ENCODE measurements around the gene MIB1.
"Not testable (repeated sequence)": the region's sequence is repeated elsewhere in the genome, so short reads cannot be mapped to it uniquely, and the experiment has no call there.

The MIB1 gene

DNA sequence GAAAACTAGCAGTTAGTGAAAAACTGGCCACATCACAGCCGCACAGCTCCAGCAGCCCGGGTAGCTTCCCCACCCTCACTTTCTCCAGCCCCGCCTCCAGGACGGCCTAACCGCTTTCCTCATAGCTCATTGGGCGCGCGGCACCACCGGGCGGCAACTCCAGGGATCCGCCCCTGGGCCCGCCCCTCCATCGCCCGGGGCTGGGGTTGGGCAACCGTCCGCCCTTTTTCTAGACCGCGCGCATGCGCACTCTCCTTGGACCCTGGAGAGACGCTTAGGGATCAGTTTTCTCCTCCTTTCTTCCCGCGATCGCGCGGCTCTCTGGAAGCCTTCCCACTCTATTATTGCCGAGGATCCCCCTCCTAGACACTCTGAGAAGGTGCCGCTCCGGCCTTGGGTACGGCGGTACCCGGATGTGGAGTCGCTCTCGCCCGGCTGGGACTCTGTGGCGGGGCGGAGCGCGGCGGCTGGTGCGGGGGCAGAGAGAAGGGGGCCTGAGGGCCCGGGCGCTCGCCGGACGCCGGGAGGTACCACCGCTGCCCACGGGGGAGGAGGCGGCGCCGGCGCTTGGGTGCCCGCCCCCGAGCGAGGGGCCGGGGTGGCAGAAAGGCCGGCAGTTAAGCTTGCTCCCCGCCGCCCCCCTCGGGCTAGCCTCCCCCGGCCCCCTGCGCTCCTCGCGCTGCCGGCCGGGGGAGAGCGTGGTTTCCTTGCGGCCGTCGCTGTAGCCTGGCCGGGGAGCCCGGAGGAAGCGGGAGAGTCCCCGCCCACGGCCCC lies at the start of gene MIB1:
MIB1 (plus strand) TSS at position 255 of the 774 bp plus-strand sequence. CDS start 792 bp downstream, outside the sequence.
- peak; percentile 97 to 99 for DNase-seq (ENCODE audit: low read depth in 2 of 2)

DNA sequence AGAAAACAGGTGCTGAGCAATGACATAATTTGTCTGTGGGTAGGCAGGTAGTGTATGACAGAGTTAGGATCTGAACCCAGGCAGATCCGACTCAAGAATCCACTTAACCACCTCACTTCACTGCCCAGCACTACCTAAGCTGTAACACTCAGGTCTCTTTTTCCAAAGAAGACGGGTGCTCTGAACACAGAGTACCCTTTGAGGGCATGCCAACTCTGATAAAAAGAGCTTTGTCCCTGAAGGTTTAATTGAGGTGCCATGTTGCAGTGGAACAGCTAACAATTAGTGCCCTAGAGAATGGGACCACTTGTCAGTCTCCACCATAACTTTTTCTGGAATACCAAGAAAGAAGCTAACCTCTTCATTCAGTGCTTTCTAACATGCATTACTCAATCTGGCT lies 47.3 kb upstream of the MIB1 start:
- no peak for DNase-seq (ENCODE audit: low read depth in 2 of 2)

DNA sequence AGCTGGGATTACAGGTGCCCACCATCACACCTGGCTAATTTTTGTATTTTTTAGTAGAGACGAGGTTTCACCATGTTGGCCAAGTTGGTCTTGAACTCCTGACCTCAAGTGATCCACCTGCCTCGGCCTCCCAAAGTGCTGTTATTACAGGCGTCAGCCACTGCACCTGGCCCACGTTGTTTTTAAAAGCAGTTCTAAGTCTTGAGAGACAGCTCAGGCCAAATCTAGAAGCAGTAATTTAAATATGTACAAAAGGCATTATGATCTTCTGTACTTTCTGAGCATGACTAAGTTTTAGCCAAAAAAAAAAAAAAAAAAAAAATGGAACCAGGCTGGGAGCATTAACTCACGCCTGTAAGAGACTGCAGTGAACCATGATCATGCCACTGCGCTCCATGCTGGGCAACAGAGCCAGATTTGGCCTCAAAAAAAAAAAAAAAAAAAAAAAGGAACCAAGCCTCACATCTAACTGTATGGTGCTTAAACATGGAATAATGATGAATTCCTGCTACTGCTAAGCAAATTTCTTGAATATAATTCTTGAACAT lies 40.0 kb upstream of the MIB1 start:
- DNase-seq (ENCODE audit: low read depth in 2 of 2), result no peak

DNA sequence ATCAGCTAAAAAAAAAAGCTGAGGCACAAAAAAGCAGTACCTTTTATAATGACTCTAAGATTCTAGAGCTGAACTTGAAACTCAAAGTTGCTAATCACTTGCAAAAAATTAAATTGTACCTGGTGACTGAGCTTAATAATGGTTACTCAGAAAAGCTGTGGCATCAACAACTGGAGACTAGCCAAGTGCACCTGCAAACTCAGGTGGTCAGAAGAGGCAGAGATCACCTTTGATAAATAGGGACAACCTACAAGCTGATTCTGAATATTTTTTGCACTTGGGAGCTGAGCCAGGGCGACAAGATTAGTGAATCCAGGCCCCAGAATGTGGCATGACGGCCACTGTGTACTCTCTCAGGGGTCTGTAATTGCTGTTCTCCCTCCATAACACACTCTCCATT lies 39.0 kb upstream of the MIB1 start:
- no peak for DNase-seq (ENCODE audit: low read depth in 2 of 2)

DNA sequence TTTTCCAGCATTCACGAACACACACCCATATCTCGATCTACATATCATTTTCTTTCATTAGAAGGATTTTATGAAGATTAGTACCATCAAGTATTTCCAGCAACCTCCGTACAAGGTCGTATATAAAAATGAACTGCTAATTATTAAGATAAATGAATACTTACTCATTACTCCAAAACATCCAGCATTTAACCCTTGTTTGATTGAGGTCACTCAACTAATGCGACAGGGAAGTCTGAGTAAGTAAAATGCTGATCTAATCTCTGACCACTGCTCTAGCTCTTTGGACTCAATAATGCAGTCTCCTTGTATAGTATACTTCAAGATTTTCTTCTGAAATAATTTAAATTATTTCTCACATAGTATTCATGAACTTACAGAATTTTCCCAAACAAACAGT lies 38.0 kb upstream of the MIB1 start:
- DNase-seq (ENCODE audit: low read depth in 2 of 2), result no peak

DNA sequence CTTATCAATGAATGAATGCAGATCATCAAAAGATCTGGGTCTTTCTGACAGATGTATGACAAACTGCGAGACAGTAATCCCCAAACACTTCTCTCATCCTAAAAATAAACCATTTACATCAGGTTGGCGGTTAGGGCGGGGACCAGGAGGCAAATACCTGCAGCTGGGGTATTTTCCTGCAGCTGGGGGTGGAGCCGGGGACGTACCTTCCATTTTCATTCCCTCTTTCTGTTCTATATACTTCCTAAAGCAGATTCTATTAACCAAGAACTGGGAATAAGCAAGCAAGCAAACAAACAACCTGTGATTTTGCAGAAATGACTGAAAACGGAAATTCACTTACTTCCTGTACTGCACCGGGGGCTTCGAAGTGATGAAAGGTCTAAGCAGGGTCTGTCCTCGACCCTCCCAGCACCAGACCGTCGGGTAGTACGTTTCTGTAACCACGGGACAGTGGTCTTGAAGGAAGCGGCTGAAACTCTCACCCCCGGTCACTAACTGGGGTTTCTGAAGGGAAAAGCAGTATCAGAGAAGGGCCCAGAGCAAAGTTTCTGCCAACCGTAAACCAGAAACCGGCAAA lies 37.3 kb upstream of the MIB1 start:
- DNase-seq (ENCODE audit: low read depth in 2 of 2), result no peak

DNA sequence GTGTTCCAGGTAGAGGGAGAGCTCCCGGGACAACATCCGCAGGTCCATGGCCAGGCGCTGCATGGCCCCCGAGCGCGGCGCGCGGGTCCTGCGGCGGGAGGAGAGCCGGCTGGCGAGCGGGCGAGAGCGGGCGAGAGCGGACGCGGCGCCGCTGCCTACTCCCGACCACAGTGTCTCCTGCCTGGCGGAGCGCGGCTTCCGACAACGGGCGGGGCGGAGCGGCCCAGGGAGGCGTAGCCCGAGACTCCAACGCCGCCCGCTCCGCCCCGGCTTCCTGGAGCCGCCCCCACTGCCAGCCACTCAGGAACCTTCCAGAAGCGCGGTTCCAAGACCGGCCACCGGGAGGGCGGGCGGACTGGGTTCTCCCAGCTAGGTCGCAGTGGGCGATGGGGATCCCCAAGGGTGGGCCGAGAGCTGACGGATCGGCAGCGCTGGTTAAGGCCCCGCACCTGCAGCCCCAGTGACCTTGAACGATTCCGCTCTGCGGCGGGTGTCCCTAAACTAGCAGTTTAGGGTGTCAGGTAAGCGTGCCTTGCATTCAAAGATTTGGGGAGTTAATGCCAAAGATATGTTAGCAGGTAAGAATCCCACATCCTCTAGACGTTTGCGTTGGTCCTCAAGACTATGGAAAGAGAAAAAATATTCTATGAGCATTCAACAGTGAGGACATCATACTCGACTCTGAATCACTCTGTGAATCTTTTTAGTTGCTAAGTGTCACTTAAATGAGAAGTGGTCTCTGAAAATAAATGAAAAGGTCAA lies 35.8 kb upstream of the MIB1 start, which contains the start of gene ABHD3:
ABHD3 (minus strand) TSS at position 172 of the 762 bp plus-strand sequence; CDS start at position 63, 109 bp downstream.
- peak; percentile 80 to 81 for DNase-seq (ENCODE audit: low read depth in 2 of 2)

DNA sequence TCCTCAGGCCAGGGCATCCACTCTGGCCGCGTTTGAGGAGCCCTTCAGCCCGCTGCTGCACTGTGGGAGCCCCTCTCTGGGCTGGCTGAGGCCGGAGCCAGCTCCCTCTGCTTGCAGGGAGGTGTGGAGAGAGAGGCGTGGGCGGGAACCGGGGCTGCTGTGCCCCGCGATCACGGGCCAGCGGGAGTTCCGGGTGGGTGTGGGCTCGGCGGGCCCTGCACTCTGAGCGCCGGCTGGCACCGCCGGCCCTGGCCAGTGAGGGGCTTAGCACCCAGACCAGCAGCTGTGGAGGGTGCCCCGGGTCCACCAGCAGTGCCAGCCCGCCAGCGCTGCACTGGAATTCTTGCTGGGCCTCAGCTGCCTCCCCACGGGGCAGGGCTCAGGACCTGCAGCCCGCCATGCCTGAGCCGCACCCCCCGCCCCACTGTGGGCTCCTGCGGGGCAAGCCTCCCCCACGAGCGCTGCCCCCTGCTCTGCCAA lies 34.2 kb upstream of the MIB1 start:
- DNase-seq (ENCODE audit: low read depth in 2 of 2), result no peak

DNA sequence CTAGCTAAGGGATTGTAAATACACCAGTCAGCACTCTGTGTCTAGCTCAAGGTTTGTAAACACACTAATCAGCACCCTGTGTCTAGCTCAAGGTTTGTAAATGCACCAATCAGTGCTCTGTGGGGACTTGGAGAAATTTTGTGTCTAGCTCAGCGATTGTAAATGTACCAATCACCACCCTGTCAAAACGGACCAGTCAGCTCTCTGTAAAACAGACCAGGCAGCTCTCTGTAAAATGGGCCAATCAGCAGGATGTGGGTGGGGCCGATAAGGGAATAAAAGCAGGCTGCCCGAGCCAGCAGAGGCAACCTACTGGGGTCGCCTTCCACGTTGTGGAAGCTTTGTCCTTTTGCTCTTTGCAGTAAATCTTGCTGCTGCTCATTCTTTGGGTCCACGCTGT lies 33.5 kb upstream of the MIB1 start:
- DNase-seq (ENCODE audit: low read depth in 2 of 2), result not testable (repeated sequence)

DNA sequence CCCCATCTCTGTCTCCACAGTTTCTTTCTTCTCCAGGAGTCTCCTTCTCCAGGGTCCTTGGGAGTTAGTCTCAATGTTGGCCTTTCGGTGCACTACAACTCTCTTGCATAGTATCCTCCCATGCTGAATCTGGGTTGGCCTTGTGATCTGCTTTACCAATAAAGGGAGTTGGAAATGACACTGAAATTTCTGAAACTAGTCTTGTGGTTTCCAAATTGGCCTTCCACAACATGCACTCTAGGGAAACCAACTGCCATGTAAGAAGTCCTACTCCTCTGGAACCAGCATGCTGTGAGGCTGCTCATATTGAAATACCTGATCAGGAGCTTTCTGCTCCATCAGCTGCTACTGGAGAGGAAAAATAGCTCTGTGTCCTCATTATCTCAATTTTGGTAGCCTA lies 26.1 kb upstream of the MIB1 start:
- DNase-seq (ENCODE audit: low read depth in 2 of 2), result no peak

DNA sequence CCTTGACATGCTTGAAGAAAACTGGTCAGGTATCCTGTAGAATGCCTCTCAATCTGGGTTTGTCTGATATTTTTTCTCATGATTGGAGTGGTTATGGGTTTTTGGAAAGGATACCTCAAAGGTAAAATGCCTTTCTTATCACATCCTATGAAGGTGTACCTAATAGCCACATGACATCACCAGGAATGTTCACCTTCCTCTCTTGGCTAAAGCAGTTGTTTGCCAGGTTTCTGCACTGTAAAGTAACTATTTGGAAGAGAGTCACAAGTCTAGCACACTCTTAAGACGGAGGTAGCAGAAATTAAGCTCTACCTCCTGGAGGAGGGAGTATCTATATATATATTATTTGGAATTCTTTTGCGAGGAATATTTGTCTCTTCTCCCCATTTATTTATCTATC lies 17.9 kb upstream of the MIB1 start:
- DNase-seq (ENCODE audit: low read depth in 2 of 2), result no peak

DNA sequence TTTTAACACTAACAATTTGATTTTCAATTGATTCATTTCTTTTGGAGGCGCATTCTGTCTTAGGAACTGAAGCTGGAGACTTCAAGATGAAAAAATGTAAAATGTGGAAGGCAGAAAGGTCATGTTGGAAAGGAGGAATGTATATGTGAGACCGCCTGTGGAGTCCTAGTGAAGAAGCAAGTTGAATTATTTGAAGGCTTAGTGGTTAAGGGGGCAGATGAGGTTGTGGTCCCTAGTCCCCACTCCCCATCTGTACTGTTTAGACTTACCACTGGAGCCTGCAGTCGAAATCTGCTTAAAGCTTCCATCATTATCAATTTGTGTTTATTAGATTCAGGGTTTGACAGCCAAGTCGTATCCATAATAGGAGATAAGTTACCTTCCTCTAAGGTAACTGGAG lies 15.4 kb upstream of the MIB1 start:
- DNase-seq (ENCODE audit: low read depth in 2 of 2), result no peak

DNA sequence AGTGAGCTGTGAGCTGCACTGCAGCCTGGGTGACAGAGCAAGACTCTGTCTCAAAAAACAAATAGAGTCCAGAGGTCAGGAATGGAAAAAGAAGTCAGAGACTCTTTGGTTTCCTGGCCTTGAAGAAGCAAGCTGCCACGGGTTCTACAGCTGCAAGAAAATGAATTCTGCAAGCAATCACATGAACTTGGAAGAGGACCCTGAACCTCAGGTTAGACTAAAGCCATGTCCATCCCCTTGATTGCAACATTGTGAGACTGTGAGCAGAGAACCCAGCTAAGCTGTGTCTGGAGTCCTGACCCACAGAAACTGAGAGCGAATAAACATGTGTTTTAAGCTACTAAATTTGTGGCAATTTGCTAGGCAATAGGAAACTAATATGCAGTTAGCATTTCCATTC lies 12.9 kb upstream of the MIB1 start:
- DNase-seq (ENCODE audit: low read depth in 2 of 2), result no peak

DNA sequence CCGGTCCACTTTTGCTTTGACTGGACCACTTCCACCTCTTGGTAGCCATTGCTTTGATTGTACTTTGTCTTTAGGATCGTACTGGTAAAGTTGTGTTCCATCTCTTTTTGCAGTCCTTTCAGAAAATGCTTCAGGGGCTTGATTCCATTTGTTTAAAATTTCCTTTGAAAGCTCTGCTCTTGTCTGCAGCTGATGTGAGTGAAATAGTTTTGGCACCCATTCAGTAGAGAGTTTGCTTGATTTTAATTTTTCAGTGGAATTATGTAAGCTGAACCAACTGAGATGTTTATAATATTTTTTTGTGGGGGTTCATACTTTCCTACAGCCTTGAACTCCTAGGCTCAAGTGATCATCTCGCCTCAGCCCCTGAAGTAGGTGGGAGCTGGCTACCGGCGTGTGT lies 7.6 kb upstream of the MIB1 start:
- DNase-seq (ENCODE audit: low read depth in 2 of 2), result no peak

DNA sequence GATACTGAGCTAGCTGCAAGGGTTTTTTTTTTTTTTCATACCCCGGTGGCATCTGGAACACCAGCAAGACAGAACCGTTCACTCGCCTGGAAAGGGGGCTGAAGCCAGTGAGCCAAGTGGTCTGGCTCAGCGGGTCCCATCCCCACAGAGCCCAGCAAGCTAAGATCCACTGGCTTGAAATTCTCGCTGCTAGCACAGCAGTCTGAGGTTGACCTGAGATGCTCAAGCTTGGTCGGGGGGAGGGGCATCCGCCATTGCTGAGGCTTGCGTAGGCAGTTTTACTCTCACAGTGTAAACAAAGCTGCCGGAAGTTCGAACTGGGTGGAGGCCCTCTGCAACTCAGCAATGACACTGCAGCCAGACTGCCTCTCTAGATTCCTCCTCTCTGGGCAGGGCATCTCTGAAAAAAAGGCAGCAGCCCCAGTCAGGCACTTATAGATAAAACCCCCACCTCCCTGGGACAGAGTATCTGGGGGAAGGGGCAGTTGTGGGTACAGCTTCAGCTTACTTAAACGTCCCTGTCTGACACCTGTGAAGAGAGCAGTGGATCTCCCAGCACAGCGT lies 5.1 kb upstream of the MIB1 start:
- no peak for DNase-seq (ENCODE audit: low read depth in 2 of 2)

DNA sequence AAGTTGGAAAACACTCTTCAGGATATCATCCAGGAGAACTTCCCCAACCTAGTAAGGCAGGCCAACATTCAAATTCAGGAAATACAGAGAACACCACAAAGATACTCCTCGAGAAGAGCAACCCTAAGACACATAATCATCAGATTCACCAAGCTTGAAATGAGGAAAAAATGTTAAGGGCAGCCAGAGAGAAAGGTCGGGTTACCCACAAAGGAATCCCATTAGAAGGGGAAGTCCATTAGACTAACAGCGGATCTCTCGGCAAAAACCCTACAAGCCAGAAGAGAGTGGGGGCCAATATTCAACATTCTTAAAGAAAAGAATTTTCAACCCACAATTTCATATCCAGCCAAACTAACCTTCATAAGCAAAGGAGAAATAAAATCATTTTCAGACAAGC lies 3.7 kb upstream of the MIB1 start:
- not testable (repeated sequence) for DNase-seq (ENCODE audit: low read depth in 2 of 2)

DNA sequence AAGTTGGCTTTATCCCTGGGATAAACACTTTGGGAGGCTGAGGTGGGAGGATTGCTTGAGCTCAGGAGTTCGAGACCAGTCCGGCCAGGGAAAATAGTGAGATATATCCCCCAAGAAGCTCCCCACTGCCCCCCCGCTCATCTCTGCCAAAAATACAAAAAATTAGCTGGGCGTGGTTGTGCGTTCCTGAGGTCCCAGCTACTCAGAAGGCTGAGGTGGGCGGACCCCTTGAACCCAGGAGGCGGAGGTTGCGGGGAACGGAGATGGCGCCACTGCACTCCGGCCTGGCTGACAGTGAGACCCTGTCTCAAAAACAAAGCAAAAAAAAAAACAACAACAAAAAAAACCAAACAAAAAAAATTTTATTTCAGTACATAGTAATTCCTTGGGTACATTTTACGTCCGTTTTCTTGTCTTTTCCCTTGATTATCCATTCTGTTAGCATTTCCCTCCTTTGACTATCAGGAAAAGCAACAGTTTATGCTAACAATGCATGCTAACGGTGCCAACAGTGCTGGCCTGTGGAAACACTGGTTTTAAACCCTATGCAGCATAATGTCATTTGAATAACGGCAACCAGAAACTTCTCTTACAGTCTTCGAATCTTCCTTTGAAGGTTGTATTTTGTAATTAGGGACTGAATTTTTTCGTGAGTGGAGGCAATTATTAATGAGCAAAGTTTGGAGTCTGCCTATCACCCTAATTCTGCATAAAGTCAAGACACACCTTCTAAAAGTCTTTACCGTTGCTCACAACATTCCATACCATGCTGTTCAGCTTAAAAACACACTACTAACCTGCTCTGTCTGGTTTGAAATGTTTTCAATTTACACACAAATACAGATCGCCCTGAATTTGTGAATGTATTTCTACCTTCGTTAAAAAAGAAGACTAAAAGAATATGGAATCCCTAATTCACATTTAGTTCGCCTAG lies 721 bp upstream of the MIB1 start:
- DNase-seq (ENCODE audit: low read depth in 2 of 2), result no peak

DNA sequence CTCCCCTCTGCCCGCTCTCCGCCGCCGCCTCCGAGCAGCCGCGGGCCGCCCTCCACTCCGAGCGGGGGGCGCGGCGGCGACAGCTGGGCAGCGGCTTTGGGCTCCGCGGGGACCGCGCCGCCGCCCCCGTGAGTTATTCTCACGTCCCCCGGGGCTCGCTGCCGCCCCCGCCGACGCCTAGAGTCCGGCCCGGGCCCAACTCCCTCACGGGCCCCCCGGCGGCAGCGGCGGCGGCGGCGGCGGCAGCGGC lies 645 bp downstream of the MIB1 start:
- DNase-seq (ENCODE audit: low read depth in 2 of 2), result peak in 1 of 2 donors; percentile 7

DNA sequence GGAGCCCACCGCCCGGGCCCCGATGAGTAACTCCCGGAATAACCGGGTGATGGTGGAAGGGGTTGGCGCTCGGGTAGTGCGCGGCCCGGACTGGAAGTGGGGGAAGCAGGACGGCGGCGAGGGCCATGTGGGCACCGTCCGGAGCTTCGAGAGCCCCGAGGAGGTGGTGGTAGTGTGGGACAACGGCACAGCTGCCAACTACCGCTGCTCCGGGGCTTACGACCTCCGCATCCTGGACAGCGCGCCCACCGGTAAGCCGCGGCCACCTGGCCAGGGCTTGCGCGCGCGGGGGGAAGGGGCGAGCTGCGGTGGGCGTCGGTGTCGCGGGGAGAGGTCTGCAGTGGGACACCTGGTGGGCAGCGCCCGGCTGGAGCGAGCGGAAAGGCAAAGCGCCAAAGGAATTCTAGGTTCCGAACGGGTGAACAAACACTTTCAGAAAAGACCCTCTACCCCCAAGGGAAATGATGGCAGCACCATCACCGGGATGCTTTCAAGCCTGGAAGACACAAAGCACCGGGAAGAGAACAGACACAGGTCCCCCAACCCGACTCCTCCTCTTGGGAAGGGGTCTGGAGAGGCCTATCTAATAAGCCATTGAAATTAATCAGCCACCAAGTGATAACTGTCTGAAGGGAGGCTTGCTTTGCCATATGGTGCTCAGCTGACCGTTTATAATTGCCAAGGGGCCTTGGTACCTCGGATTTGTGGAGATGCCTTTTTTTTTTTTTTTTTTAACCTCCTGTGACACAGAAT lies 1.1 kb downstream of the MIB1 start:
- DNase-seq (ENCODE audit: low read depth in 2 of 2), result no peak

DNA sequence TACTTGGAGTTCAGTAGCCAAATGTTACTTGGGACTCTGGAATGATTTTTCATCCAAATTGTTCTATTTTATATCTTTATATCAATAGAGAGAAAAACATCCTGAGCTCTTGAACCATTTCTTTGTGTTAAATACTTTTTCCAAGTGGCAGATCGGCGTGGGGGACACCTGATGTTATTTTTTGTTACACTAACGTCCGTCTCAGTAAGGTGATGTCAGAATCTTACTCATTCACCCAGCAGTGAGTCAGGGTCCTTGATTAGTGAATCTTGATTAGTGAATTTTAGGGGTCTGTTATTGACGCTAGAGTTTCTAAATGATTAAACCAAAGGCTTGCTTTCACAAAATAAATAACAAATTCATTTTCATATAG lies 1.7 kb downstream of the MIB1 start:
- DNase-seq (ENCODE audit: low read depth in 2 of 2), result no peak

Data from stimulated activated CD8-positive, alpha-beta memory T cell treated with anti-CD3 and anti-CD28 coated beads, Interleukin-7, amount 100 ng/mL, for 1 hour (primary cell).